ENCODE data around the gene SH3D19.

GRCh38 chr4:151362404-151363164, 37.2 kb upstream of the SH3D19 start:
- TF ChIP-seq POLR2AphosphoS5 (IDR thresholded peaks at IDR 0.05; ENCODE audit: low read depth, low read length) (no peak), TAF1 (IDR thresholded peaks at IDR 0.05; ENCODE audit: borderline replicate concordance, insufficient read depth, low read length) (no peak), SIN3A (IDR thresholded peaks at IDR 0.05; ENCODE audit: borderline replicate concordance, insufficient read depth, low read length) (no peak), FOXP2 (optimal IDR thresholded peaks at IDR 0.05; ENCODE audit: borderline replicate concordance, extremely low read depth, extremely low read length, insufficient read depth) (no peak)
- TF ChIP-seq, protein P1, sequence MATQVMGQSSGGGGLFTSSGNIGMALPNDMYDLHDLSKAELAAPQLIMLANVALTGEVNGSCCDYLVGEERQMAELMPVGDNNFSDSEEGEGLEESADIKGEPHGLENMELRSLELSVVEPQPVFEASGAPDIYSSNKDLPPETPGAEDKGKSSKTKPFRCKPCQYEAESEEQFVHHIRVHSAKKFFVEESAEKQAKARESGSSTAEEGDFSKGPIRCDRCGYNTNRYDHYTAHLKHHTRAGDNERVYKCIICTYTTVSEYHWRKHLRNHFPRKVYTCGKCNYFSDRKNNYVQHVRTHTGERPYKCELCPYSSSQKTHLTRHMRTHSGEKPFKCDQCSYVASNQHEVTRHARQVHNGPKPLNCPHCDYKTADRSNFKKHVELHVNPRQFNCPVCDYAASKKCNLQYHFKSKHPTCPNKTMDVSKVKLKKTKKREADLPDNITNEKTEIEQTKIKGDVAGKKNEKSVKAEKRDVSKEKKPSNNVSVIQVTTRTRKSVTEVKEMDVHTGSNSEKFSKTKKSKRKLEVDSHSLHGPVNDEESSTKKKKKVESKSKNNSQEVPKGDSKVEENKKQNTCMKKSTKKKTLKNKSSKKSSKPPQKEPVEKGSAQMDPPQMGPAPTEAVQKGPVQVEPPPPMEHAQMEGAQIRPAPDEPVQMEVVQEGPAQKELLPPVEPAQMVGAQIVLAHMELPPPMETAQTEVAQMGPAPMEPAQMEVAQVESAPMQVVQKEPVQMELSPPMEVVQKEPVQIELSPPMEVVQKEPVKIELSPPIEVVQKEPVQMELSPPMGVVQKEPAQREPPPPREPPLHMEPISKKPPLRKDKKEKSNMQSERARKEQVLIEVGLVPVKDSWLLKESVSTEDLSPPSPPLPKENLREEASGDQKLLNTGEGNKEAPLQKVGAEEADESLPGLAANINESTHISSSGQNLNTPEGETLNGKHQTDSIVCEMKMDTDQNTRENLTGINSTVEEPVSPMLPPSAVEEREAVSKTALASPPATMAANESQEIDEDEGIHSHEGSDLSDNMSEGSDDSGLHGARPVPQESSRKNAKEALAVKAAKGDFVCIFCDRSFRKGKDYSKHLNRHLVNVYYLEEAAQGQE (IDR thresholded peaks at IDR 0.05; ENCODE audit: insufficient read depth in 1 of 2, low read depth in 2 of 2, low read length in 2 of 2) = no peak

Measured in PFSK-1 (cell line).